ENCODE results near the gene RASL10A.

- TF ChIP-seq CTCF (conservative IDR thresholded peaks at IDR 0.05; ENCODE audit: low read length) (no peak), EZH2phosphoT487 (IDR thresholded peaks at IDR 0.05; ENCODE audit: borderline replicate concordance, low read depth, low read length) (no peak)
These were observed 1.7 kb downstream of the RASL10A start for GRCh38 chr22:29313576-29314466.
